Nephron progenitor cell (in vitro differentiated cells): Measurements from ENCODE around the gene SCD5.
"Not testable (repeated sequence)": the region's sequence is repeated elsewhere in the genome, so short reads cannot be mapped to it uniquely, and the experiment has no call there.

ENCODE experiments used
- DNase-seq: peaks from one replicate; pipeline ENCODE4 v3.0.0; 2021
- H3K27ac Mint-ChIP-seq: 2 replicates; pipeline ENCODE4 v1.8.0; 2021; ENCODE audit warnings: mild to moderate bottlenecking, moderate library complexity, mixed read lengths
- H3K27me3 Mint-ChIP-seq: 2 replicates; pipeline ENCODE4 v1.8.0; 2021; ENCODE audit warnings: mild to moderate bottlenecking, low read depth, mixed read lengths; ENCODE audit not compliant: poor library complexity
- H3K36me3 Mint-ChIP-seq: 2 replicates; pipeline ENCODE4 v1.8.0; 2021; ENCODE audit warnings: low read depth, mixed read lengths
- H3K4me1 Mint-ChIP-seq: 2 replicates; pipeline ENCODE4 v1.8.0; 2021; ENCODE audit warnings: mixed read lengths
- H3K4me3 Mint-ChIP-seq: 2 replicates; pipeline ENCODE4 v1.8.0; 2021; ENCODE audit warnings: mild to moderate bottlenecking, moderate library complexity, mixed read lengths
- H3K9me3 Mint-ChIP-seq: 2 replicates; pipeline ENCODE4 v1.8.0; 2021; ENCODE audit warnings: mild to moderate bottlenecking, moderate library complexity, mixed read lengths
- CTCF ChIP-seq: fragments of 200-600 bp; sonication (generic); IDR thresholded peaks from 2 replicates; pipeline ENCODE4 v1.5.0; 2021; ENCODE audit warnings: antibody characterized with exemption

Gene SCD5

GRCh38 chr4:82823062-82823461 lies 24.5 kb upstream of the SCD5 start:
- Mint-ChIP-seq H3K9me3 (no peaks in the 10 kb centered on the region), H3K4me1 (peaks cover 6% of the 10 kb centered on the region), H3K36me3 (peaks cover 76% of the 10 kb centered on the region), H3K4me3 (no peak overlapping the region), H3K27me3 (no peaks in the 10 kb centered on the region), H3K27ac (no peak overlapping the region)
- DNase-seq, result no peak
- TF ChIP-seq CTCF, result no peak

- Mint-ChIP-seq H3K27me3 (no peaks in the 10 kb centered on the region), H3K4me3 (no peak overlapping the region), H3K27ac (peak overlapping the region; percentile 16), H3K36me3 (peaks cover 72% of the 10 kb centered on the region), H3K4me1 (peaks cover 6% of the 10 kb centered on the region), H3K9me3 (no peaks in the 10 kb centered on the region)
- DNase-seq, result no peak
- no peak for TF ChIP-seq CTCF
These were observed 22.1 kb upstream of the SCD5 start for GRCh38 chr4:82820689-82821088.

- no peak overlapping the region for H3K4me3 Mint-ChIP-seq
- no peak for DNase-seq
- H3K9me3 Mint-ChIP-seq, result no peaks in the 10 kb centered on the region
- no peak for TF ChIP-seq CTCF
- H3K27me3 Mint-ChIP-seq, result no peaks in the 10 kb centered on the region
- no peak overlapping the region for H3K27ac Mint-ChIP-seq
- H3K4me1 Mint-ChIP-seq, result peaks cover 6% of the 10 kb centered on the region
- peaks cover 61% of the 10 kb centered on the region for H3K36me3 Mint-ChIP-seq
These were observed 20.4 kb upstream of the SCD5 start for GRCh38 chr4:82818664-82819662.

- H3K27ac Mint-ChIP-seq, H3K9me3 Mint-ChIP-seq, DNase-seq, H3K27me3 Mint-ChIP-seq, H3K4me3 Mint-ChIP-seq: not testable (repeated sequence)
- H3K36me3 Mint-ChIP-seq, result peaks cover 46% of the 10 kb centered on the region
- peaks cover 19% of the 10 kb centered on the region for H3K4me1 Mint-ChIP-seq
These were observed 18.3 kb upstream of the SCD5 start for GRCh38 chr4:82816874-82817273.

GRCh38 chr4:82814034-82814433 lies 15.4 kb upstream of the SCD5 start:
- H3K4me3 Mint-ChIP-seq, result no peak overlapping the region
- H3K9me3 Mint-ChIP-seq, result no peaks in the 10 kb centered on the region
- H3K27me3 Mint-ChIP-seq, result peaks cover 4% of the 10 kb centered on the region
- peaks cover 25% of the 10 kb centered on the region for H3K4me1 Mint-ChIP-seq
- no peak for TF ChIP-seq CTCF
- no peak overlapping the region for H3K27ac Mint-ChIP-seq
- peaks cover 24% of the 10 kb centered on the region for H3K36me3 Mint-ChIP-seq
- DNase-seq, result no peak

- Mint-ChIP-seq H3K27ac (peak overlapping the region; percentile 98), H3K4me3 (peak overlapping the region; percentile 47), H3K4me1 (peaks cover 22% of the 10 kb centered on the region), H3K27me3 (peaks cover 13% of the 10 kb centered on the region), H3K9me3 (no peaks in the 10 kb centered on the region), H3K36me3 (peaks cover 2% of the 10 kb centered on the region)
- TF ChIP-seq CTCF, result no peak
- no peak for DNase-seq
These were observed 13.3 kb upstream of the SCD5 start for GRCh38 chr4:82811838-82812341.
